Measurements from ENCODE around the gene C5orf15. TPM values are rescaled to one million over a fixed set of nuclear protein-coding genes. Genes with fewer than 3 reads are reported as not detected.

The C5orf15 gene
- total and polyA plus RNA-seq, 5 donors, result 25.8 to 32.0 (median 29.6) TPM

- intact Hi-C loops (cut with DNase I), result no loop called here
Observed at GRCh38 chr5:133993185-133993936, 24.9 kb upstream of the C5orf15 start.

GRCh38 chr5:133992429-133993155 is 24.2 kb upstream of the C5orf15 start:
- peak overlapping the region; percentile 80 for H3K27ac ChIP-seq (ENCODE audit: low read length)
- no peaks in the 10 kb centered on the region for H3K27me3 ChIP-seq (ENCODE audit: control insufficient read depth, insufficient read depth)
- H3K4me1 ChIP-seq (ENCODE audit: control insufficient read depth, insufficient read depth, low read length), result peaks cover 31% of the 10 kb centered on the region
- 52% methylated on average over 8 of the region's 8 CpGs for WGBS
- peak in 2 of 3 donors; percentile 27 to 65 for DNase-seq
- no peak overlapping the region for H3K4me3 ChIP-seq (ENCODE audit: low read length)
- no peaks in the 10 kb centered on the region for H3K9me3 ChIP-seq (ENCODE audit: control insufficient read depth, low read length)
- intact Hi-C loops (cut with DNase I), result no loop called here
- peak; percentile 53 to 72 for ATAC-seq

More at GRCh38 chr5:133993185-133993936, 24.9 kb upstream of the C5orf15 start:
- Histone ChIP-seq H3K27me3 (ENCODE audit: control insufficient read depth, insufficient read depth) (no peaks in the 10 kb centered on the region), H3K4me3 (ENCODE audit: low read length) (no peak overlapping the region), H3K27ac (ENCODE audit: low read length) (peak overlapping the region; percentile 80), H3K9me3 (ENCODE audit: control insufficient read depth, low read length) (no peaks in the 10 kb centered on the region), H3K4me1 (ENCODE audit: control insufficient read depth, insufficient read depth, low read length) (peaks cover 31% of the 10 kb centered on the region)
- ATAC-seq (no peak), DNase-seq (no peak)
- 31% methylated on average over 2 of the region's 2 CpGs for WGBS

- Histone ChIP-seq H3K4me1 (ENCODE audit: control insufficient read depth, insufficient read depth, low read length) (peaks cover 27% of the 10 kb centered on the region), H3K27ac (ENCODE audit: low read length) (no peak overlapping the region), H3K4me3 (ENCODE audit: low read length) (no peak overlapping the region), H3K27me3 (ENCODE audit: control insufficient read depth, insufficient read depth) (no peaks in the 10 kb centered on the region), H3K9me3 (ENCODE audit: control insufficient read depth, low read length) (no peaks in the 10 kb centered on the region)
- DNase-seq, result no peak
- ATAC-seq, result no peak
- 92% methylated on average over 5 of the region's 5 CpGs for WGBS
- intact Hi-C loops (cut with DNase I), result no loop called here
Observed at GRCh38 chr5:133991171-133991910, 22.9 kb upstream of the C5orf15 start.

GRCh38 chr5:133990396-133990795 is 22.0 kb upstream of the C5orf15 start:
- DNase-seq, result no peak
- Histone ChIP-seq H3K27ac (ENCODE audit: low read length) (no peak overlapping the region), H3K27me3 (ENCODE audit: control insufficient read depth, insufficient read depth) (no peaks in the 10 kb centered on the region), H3K4me3 (ENCODE audit: low read length) (no peak overlapping the region), H3K9me3 (ENCODE audit: control insufficient read depth, low read length) (no peaks in the 10 kb centered on the region), H3K4me1 (ENCODE audit: control insufficient read depth, insufficient read depth, low read length) (peaks cover 25% of the 10 kb centered on the region)
- intact Hi-C loops (cut with DNase I), result no loop called here
- 83% methylated on average over 6 of the region's 6 CpGs for WGBS
- no peak for ATAC-seq

- H3K4me3 ChIP-seq (ENCODE audit: low read length), result no peak overlapping the region
- no peak for DNase-seq
- H3K9me3 ChIP-seq (ENCODE audit: control insufficient read depth, low read length), result no peaks in the 10 kb centered on the region
- peaks cover 5% of the 10 kb centered on the region for H3K4me1 ChIP-seq (ENCODE audit: control insufficient read depth, insufficient read depth, low read length)
- H3K27me3 ChIP-seq (ENCODE audit: control insufficient read depth, insufficient read depth), result no peaks in the 10 kb centered on the region
- intact Hi-C loops (cut with DNase I), result no loop called here
- whole genome bisulfite sequencing, result 79% methylated on average over 3 of the region's 3 CpGs
- ATAC-seq, result peak in 1 of 2 donors; percentile 58
- no peak overlapping the region for H3K27ac ChIP-seq (ENCODE audit: low read length)
Observed at GRCh38 chr5:133985540-133986180, 17.2 kb upstream of the C5orf15 start.

- ATAC-seq (no peak), DNase-seq (no peak)
- intact Hi-C loops (cut with DNase I), result no loop called here
- no peak overlapping the region for H3K4me3 ChIP-seq (ENCODE audit: low read length)
- H3K27me3 ChIP-seq (ENCODE audit: control insufficient read depth, insufficient read depth), result no peaks in the 10 kb centered on the region
- H3K4me1 ChIP-seq (ENCODE audit: control insufficient read depth, insufficient read depth, low read length), result peaks cover 5% of the 10 kb centered on the region
- WGBS, result 91% methylated on average over 5 of the region's 5 CpGs
- H3K27ac ChIP-seq (ENCODE audit: low read length), result no peak overlapping the region
- H3K9me3 ChIP-seq (ENCODE audit: control insufficient read depth, low read length), result no peaks in the 10 kb centered on the region
Observed at GRCh38 chr5:133983674-133984073, 15.2 kb upstream of the C5orf15 start.

- Histone ChIP-seq H3K27me3 (ENCODE audit: control insufficient read depth, insufficient read depth) (no peaks in the 10 kb centered on the region), H3K9me3 (ENCODE audit: control insufficient read depth, low read length) (no peaks in the 10 kb centered on the region), H3K4me3 (ENCODE audit: low read length) (no peak overlapping the region), H3K27ac (ENCODE audit: low read length) (no peak overlapping the region), H3K4me1 (ENCODE audit: control insufficient read depth, insufficient read depth, low read length) (peaks cover 5% of the 10 kb centered on the region)
- intact Hi-C loops (cut with DNase I), result no loop called here
- DNase-seq (no peak), ATAC-seq (no peak)
- WGBS, result 41% methylated on average over 1 of the region's 1 CpG
Observed at GRCh38 chr5:133981714-133982113, 13.3 kb upstream of the C5orf15 start.

GRCh38 chr5:133980652-133981051 is 12.2 kb upstream of the C5orf15 start:
- intact Hi-C loops (cut with DNase I), result no loop called here
- ATAC-seq, result no peak
- no peaks in the 10 kb centered on the region for H3K4me1 ChIP-seq (ENCODE audit: control insufficient read depth, insufficient read depth, low read length)
- no peaks in the 10 kb centered on the region for H3K9me3 ChIP-seq (ENCODE audit: control insufficient read depth, low read length)
- no peaks in the 10 kb centered on the region for H3K27me3 ChIP-seq (ENCODE audit: control insufficient read depth, insufficient read depth)
- DNase-seq, result no peak
- no peak overlapping the region for H3K4me3 ChIP-seq (ENCODE audit: low read length)
- WGBS, result 71% methylated on average over 7 of the region's 7 CpGs
- no peak overlapping the region for H3K27ac ChIP-seq (ENCODE audit: low read length)

- intact Hi-C loops (cut with DNase I), result no loop called here
- 83% methylated on average over 3 of the region's 3 CpGs for whole genome bisulfite sequencing
- Histone ChIP-seq H3K9me3 (ENCODE audit: control insufficient read depth, low read length) (no peaks in the 10 kb centered on the region), H3K27me3 (ENCODE audit: control insufficient read depth, insufficient read depth) (no peaks in the 10 kb centered on the region), H3K4me3 (ENCODE audit: low read length) (no peak overlapping the region), H3K27ac (ENCODE audit: low read length) (no peak overlapping the region), H3K4me1 (ENCODE audit: control insufficient read depth, insufficient read depth, low read length) (no peaks in the 10 kb centered on the region)
- ATAC-seq (no peak), DNase-seq (no peak)
Observed at GRCh38 chr5:133978943-133979342, 10.5 kb upstream of the C5orf15 start.

GRCh38 chr5:133977858-133978257 is 9.4 kb upstream of the C5orf15 start:
- H3K4me1 ChIP-seq (ENCODE audit: control insufficient read depth, insufficient read depth, low read length), result no peaks in the 10 kb centered on the region
- no peaks in the 10 kb centered on the region for H3K9me3 ChIP-seq (ENCODE audit: control insufficient read depth, low read length)

More at GRCh38 chr5:133977858-133978257, 9.4 kb upstream of the C5orf15 start:
- H3K27me3 ChIP-seq (ENCODE audit: control insufficient read depth, insufficient read depth), result no peaks in the 10 kb centered on the region
- WGBS, result 51% methylated on average over 1 of the region's 1 CpG
- H3K27ac ChIP-seq (ENCODE audit: low read length), result no peak overlapping the region
- intact Hi-C loops (cut with DNase I), result no loop called here
- H3K4me3 ChIP-seq (ENCODE audit: low read length), result no peak overlapping the region
- ATAC-seq (no peak), DNase-seq (no peak)
